HG03520 (cell line): ENCODE data around the gene RABL3.
"Not testable (repeated sequence)": the region's sequence is repeated elsewhere in the genome, so short reads cannot be mapped to it uniquely, and the experiment has no call there.

Experiments used
- ATAC-seq: cut with Tn5 transposase; IDR thresholded peaks from one replicate; pipeline ENCODE4 v1.9.1; 2021; ENCODE audit warnings: mild to moderate bottlenecking, moderate library complexity; ENCODE audit not compliant: unreplicated experiment

Gene RABL3

GRCh38 chr3:120684896-120685295 is 57.4 kb downstream of the RABL3 start:
- ATAC-seq, result no peak

- ATAC-seq, result no peak
Measured at GRCh38 chr3:120683671-120684301, 58.5 kb downstream of the RABL3 start.

GRCh38 chr3:120683213-120683612 is 59.1 kb downstream of the RABL3 start:
- ATAC-seq, result no peak

GRCh38 chr3:120682095-120682681 is 60.1 kb downstream of the RABL3 start, which contains the start of gene HGD:
Gene HGD, minus strand, starts transcription at chr3:120682239. Its CDS starts 128 bp downstream, at chr3:120682111.
- no peak for ATAC-seq

- no peak for ATAC-seq
Measured at GRCh38 chr3:120681506-120682038, 60.7 kb downstream of the RABL3 start.

- no peak for ATAC-seq
Measured at GRCh38 chr3:120681018-120681417, 61.3 kb downstream of the RABL3 start.

- ATAC-seq, result no peak
Measured at GRCh38 chr3:120680193-120680894, 62.0 kb downstream of the RABL3 start.

GRCh38 chr3:120678984-120679383 is 63.3 kb downstream of the RABL3 start:
- ATAC-seq, result peak; percentile 43

- peak; percentile 74 for ATAC-seq
Measured at GRCh38 chr3:120678331-120678947, 63.9 kb downstream of the RABL3 start.

GRCh38 chr3:120677193-120677592 is 65.1 kb downstream of the RABL3 start:
- ATAC-seq, result not testable (repeated sequence)

- ATAC-seq, result no peak
Measured at GRCh38 chr3:120673116-120673515, 69.2 kb downstream of the RABL3 start.

- ATAC-seq, result no peak
Measured at GRCh38 chr3:120670576-120670975, 71.7 kb downstream of the RABL3 start.

- no peak for ATAC-seq
Measured at GRCh38 chr3:120664926-120665325, 77.4 kb downstream of the RABL3 start.

GRCh38 chr3:120661945-120662344 is 80.4 kb downstream of the RABL3 start:
- no peak for ATAC-seq

GRCh38 chr3:120661106-120661905 is 81.0 kb downstream of the RABL3 start:
- no peak for ATAC-seq

GRCh38 chr3:120659834-120660233 is 82.5 kb downstream of the RABL3 start:
- ATAC-seq, result no peak

- ATAC-seq, result no peak
Measured at GRCh38 chr3:120659285-120659684, 83.0 kb downstream of the RABL3 start.

- ATAC-seq, result no peak
Measured at GRCh38 chr3:120652896-120653545, 89.3 kb downstream of the RABL3 start.

GRCh38 chr3:120652281-120652680 is 90.0 kb downstream of the RABL3 start:
- ATAC-seq, result no peak

GRCh38 chr3:120650311-120650710 is 92.0 kb downstream of the RABL3 start:
- no peak for ATAC-seq
